Measurements from ENCODE around the gene ERBIN. TPM values are rescaled to one million over a fixed set of nuclear protein-coding genes. Genes with fewer than 3 reads are reported as not detected.
"Not testable (repeated sequence)": the region's sequence is repeated elsewhere in the genome, so short reads cannot be mapped to it uniquely, and the experiment has no call there.

Gene ERBIN
- total RNA-seq, 1 experiment from 2014 or later: 17.6 TPM

DNA sequence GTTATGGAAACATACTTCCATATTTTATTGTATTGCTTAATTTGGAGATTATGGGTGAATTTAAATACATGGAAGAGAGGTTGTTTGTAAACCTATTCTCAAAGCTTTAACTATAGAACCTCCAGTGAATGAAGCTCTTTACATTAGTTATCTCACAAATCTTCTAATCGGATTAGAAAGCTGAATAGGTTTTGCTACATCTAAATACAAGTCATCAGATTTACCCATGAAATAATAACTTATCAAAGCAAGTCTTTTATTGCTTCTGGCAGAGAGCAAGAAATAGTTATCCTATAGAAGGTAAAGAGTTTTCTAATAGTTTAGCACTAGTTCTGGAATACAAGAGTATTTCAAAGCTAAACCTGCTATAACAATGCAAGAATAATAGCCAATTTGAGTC, 113.3 kb downstream of the ERBIN start:
- no peak for DNase-seq
- Histone ChIP-seq H3K4me3 (ENCODE audit: insufficient read depth, low read depth, low read length) (no peak overlapping the region), H3K27me3 (ENCODE audit: control insufficient read depth, insufficient read depth, low read length) (no peaks in the 10 kb centered on the region), H3K36me3 (replicated peaks; ENCODE audit: control insufficient read depth, insufficient read depth, low read length) (peaks cover 3% of the 10 kb centered on the region; the same call in 1 of the 2 replicates)

GRCh38 chr5:66041627-66042026, 115.3 kb downstream of the ERBIN start:
- Histone ChIP-seq H3K27me3 (ENCODE audit: control insufficient read depth, insufficient read depth, low read length) (no peaks in the 10 kb centered on the region), H3K4me3 (ENCODE audit: insufficient read depth, low read depth, low read length) (no peak overlapping the region), H3K36me3 (replicated peaks; ENCODE audit: control insufficient read depth, insufficient read depth, low read length) (peaks cover 3% of the 10 kb centered on the region; the same call in 1 of the 2 replicates)
- no peak for DNase-seq

GRCh38 chr5:66057239-66057638, 130.9 kb downstream of the ERBIN start:
- no peak for DNase-seq
- no peaks in the 10 kb centered on the region for H3K27me3 ChIP-seq (ENCODE audit: control insufficient read depth, insufficient read depth, low read length)

DNA sequence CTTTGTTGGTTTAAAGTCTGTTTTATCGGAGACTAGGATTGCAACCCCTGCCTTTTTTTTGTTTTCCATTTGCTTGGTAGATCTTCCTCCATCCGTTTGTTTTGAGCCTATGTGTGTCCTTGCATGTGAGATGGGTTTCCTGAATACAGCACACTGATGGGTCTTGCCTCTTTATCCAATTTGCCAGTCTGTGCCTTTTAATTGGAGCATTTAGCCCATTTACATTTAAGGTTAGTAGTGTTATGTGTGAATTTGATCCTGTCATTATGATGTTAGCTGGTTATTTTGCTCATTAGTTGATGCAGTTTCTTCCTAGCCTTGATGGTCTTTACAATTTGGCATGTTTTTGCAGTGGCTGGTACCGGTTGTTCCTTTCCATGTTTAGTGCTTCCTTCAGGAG, 134.9 kb downstream of the ERBIN start:
- not testable (repeated sequence) for DNase-seq; H3K27me3 ChIP-seq (ENCODE audit: control insufficient read depth, insufficient read depth, low read length); H3K4me3 ChIP-seq (ENCODE audit: insufficient read depth, low read depth, low read length); H3K36me3 ChIP-seq (replicated peaks; ENCODE audit: control insufficient read depth, insufficient read depth, low read length)

More at GRCh38 chr5:66057239-66057638, 130.9 kb downstream of the ERBIN start:
- H3K36me3 ChIP-seq (replicated peaks; ENCODE audit: control insufficient read depth, insufficient read depth, low read length): peaks cover 5% of the 10 kb centered on the region
- H3K4me3 ChIP-seq (ENCODE audit: insufficient read depth, low read depth, low read length): no peak overlapping the region

DNA sequence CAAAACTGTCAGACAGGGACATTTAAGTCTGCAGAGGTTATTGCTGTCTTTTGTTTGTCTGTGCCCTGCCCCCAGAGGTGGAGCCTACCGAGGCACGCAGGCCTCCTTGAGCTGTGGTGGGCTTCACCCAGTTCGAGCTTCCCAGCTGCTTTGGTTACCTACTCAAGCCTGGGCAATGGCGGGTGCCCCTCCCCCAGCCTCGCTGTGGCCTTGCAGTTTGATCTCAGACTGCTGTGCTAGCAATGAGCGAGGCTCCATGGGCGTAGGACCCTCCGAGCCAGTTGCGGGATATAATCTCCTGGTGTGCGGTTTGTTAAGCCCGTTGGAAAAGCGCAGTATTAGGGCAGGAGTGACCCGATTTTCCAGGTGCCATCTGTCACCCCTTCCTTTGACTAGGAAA, 136.7 kb downstream of the ERBIN start:
- H3K27me3 ChIP-seq (ENCODE audit: control insufficient read depth, insufficient read depth, low read length); H3K4me3 ChIP-seq (ENCODE audit: insufficient read depth, low read depth, low read length); H3K36me3 ChIP-seq (replicated peaks; ENCODE audit: control insufficient read depth, insufficient read depth, low read length); DNase-seq: not testable (repeated sequence)

DNA sequence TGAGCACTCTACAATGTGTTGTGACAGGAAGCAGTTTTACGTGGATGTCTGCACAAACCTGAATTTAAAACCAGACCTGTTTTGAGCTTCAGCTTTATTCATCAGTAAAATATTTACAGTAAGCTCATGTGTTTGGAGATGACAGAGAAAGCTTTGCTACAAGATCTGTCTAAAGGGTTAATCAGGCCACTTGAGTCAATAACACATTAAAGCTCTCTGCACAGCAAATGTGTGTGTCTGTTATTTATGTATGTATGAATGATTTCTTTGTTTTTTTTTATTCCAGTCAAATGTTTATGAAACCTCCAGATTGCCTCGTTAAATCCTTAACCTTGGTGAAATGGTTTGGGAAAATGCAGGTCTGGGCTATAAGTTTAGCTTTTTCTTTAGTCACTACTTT, 140.5 kb downstream of the ERBIN start:
- no peak for DNase-seq
- no peaks in the 10 kb centered on the region for H3K27me3 ChIP-seq (ENCODE audit: control insufficient read depth, insufficient read depth, low read length)
- H3K4me3 ChIP-seq (ENCODE audit: insufficient read depth, low read depth, low read length): no peak overlapping the region
- no peaks in the 10 kb centered on the region for H3K36me3 ChIP-seq (replicated peaks; ENCODE audit: control insufficient read depth, insufficient read depth, low read length)

DNA sequence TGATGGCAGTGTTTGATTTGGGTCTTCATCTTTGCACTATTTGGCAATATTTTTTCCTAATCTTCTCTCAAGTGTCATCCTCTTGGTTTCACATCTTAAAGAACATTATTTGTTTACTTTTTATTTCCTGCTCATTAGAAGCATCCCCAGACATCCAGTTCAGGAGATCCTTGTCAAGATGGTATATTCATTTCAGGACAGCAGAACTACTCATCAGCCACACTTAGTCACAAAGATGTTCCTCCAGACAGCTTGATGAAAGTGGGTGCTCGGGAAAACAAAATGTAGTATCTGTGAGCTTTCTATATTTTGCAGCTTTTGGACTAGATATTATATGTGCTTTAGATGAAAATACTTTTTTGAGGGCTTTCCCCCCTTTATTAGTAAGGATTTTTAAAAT, 145.7 kb downstream of the ERBIN start:
- H3K27me3 ChIP-seq (ENCODE audit: control insufficient read depth, insufficient read depth, low read length): no peaks in the 10 kb centered on the region
- DNase-seq: no peak
- no peak overlapping the region for H3K4me3 ChIP-seq (ENCODE audit: insufficient read depth, low read depth, low read length)
- no peaks in the 10 kb centered on the region; the same call in 1 of the 2 replicates for H3K36me3 ChIP-seq (replicated peaks; ENCODE audit: control insufficient read depth, insufficient read depth, low read length)

- H3K27me3 ChIP-seq (ENCODE audit: control insufficient read depth, insufficient read depth, low read length): no peaks in the 10 kb centered on the region
- no peak for DNase-seq
- H3K4me3 ChIP-seq (ENCODE audit: insufficient read depth, low read depth, low read length): no peak overlapping the region
- no peaks in the 10 kb centered on the region; the same call in 1 of the 2 replicates for H3K36me3 ChIP-seq (replicated peaks; ENCODE audit: control insufficient read depth, insufficient read depth, low read length)
These were observed 148.5 kb downstream of the ERBIN start for GRCh38 chr5:66074901-66075300.

GRCh38 chr5:66080664-66081063, 154.3 kb downstream of the ERBIN start:
- Histone ChIP-seq H3K4me3 (ENCODE audit: insufficient read depth, low read depth, low read length) (no peak overlapping the region), H3K36me3 (replicated peaks; ENCODE audit: control insufficient read depth, insufficient read depth, low read length) (no peaks in the 10 kb centered on the region), H3K27me3 (ENCODE audit: control insufficient read depth, insufficient read depth, low read length) (no peaks in the 10 kb centered on the region)
- no peak for DNase-seq

DNA sequence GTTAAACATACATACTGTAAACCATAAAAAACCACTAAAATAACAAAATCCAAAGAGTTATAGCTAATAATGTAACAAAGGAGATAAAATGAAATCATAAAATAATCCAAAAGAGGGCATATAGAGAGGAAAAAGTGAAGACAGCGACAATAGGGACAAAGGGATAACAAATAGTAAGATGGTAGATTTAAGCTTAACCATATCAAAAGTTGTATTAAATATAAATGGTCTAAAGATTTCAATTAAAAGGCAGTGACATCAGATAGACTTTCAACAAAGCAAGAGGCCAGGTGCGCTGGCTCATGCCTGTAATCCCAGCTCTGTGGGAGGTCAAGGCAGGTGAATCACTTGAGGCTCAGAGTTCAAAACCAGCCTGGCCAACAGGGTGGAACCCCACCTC, 163.0 kb downstream of the ERBIN start:
- Histone ChIP-seq H3K36me3 (replicated peaks; ENCODE audit: control insufficient read depth, insufficient read depth, low read length) (no peaks in the 10 kb centered on the region), H3K4me3 (ENCODE audit: insufficient read depth, low read depth, low read length) (no peak overlapping the region), H3K27me3 (ENCODE audit: control insufficient read depth, insufficient read depth, low read length) (no peaks in the 10 kb centered on the region)
- DNase-seq: no peak

- no peak for DNase-seq
- no peak overlapping the region for H3K4me3 ChIP-seq (ENCODE audit: insufficient read depth, low read depth, low read length)
- no peaks in the 10 kb centered on the region for H3K27me3 ChIP-seq (ENCODE audit: control insufficient read depth, insufficient read depth, low read length)
- H3K36me3 ChIP-seq (replicated peaks; ENCODE audit: control insufficient read depth, insufficient read depth, low read length): no peaks in the 10 kb centered on the region
These were observed 174.5 kb downstream of the ERBIN start for GRCh38 chr5:66100851-66101250.

GRCh38 chr5:66113160-66113559, 186.8 kb downstream of the ERBIN start:
- no peaks in the 10 kb centered on the region for H3K27me3 ChIP-seq (ENCODE audit: control insufficient read depth, insufficient read depth, low read length)
- no peak for DNase-seq
- H3K36me3 ChIP-seq (replicated peaks; ENCODE audit: control insufficient read depth, insufficient read depth, low read length): no peaks in the 10 kb centered on the region
- H3K4me3 ChIP-seq (ENCODE audit: insufficient read depth, low read depth, low read length): no peak overlapping the region

GRCh38 chr5:66118304-66118703, 191.9 kb downstream of the ERBIN start:
- no peak for DNase-seq
- Histone ChIP-seq H3K4me3 (ENCODE audit: insufficient read depth, low read depth, low read length) (no peak overlapping the region), H3K36me3 (replicated peaks; ENCODE audit: control insufficient read depth, insufficient read depth, low read length) (no peaks in the 10 kb centered on the region), H3K27me3 (ENCODE audit: control insufficient read depth, insufficient read depth, low read length) (no peaks in the 10 kb centered on the region)

DNA sequence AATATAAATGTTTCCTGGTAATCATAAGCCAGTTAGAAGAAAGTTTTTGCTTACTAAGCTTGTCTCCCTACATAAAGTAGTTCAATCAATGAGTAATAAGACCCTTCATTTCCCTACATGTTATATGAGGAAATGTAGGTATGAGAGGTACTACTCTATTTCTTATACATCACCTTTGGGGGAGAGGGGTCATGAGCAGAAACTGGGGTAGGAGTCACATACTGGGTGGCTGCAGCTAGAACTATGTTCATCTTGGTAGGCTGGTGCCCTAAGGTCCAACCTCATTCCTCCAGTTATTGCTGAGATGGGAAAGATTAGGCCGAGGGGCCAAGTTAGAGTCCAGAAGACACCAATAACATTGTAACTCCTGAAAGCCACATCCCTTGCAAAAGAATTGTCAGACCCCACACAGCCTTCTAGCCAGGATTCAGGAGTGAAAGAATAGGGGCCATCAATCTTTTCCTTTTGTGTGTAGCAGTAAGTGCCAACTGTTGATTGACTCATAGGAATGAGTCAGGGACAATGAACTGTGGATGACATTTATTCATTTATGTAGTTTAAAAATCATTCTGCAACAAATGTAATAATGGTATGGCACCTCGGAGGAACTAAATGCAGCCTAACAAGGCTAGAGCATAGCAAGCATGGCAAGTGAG, 196.1 kb downstream of the ERBIN start:
- no peaks in the 10 kb centered on the region for H3K27me3 ChIP-seq (ENCODE audit: control insufficient read depth, insufficient read depth, low read length)
- H3K36me3 ChIP-seq (replicated peaks; ENCODE audit: control insufficient read depth, insufficient read depth, low read length): no peaks in the 10 kb centered on the region
- H3K4me3 ChIP-seq (ENCODE audit: insufficient read depth, low read depth, low read length): no peak overlapping the region
- no peak for DNase-seq

GRCh38 chr5:66129144-66129543, 202.8 kb downstream of the ERBIN start:
- Histone ChIP-seq H3K36me3 (replicated peaks; ENCODE audit: control insufficient read depth, insufficient read depth, low read length) (no peaks in the 10 kb centered on the region), H3K4me3 (ENCODE audit: insufficient read depth, low read depth, low read length) (no peak overlapping the region), H3K27me3 (ENCODE audit: control insufficient read depth, insufficient read depth, low read length) (no peaks in the 10 kb centered on the region)
- DNase-seq: no peak

DNA sequence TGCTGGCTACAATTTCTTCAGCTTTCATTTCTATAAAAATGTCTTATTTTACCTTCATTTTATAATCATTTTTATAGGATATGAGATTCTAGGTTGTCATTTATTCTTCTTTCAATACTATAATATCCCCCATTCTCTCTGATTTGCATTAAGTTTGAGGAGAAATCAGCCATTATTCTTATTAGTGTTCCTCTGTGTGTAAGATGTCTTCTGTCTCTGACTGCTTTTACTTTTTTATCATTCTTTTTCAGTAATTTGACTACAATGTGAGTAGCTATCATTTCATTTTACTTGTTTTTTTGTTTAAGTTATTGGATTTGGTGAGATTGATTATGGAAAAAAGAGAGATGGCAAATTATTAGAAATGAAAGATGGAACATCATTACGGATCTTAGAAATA, 204.1 kb downstream of the ERBIN start:
- H3K36me3 ChIP-seq (replicated peaks; ENCODE audit: control insufficient read depth, insufficient read depth, low read length): no peaks in the 10 kb centered on the region
- no peaks in the 10 kb centered on the region for H3K27me3 ChIP-seq (ENCODE audit: control insufficient read depth, insufficient read depth, low read length)
- no peak for DNase-seq
- H3K4me3 ChIP-seq (ENCODE audit: insufficient read depth, low read depth, low read length): no peak overlapping the region
